ENCODE measurements around the gene UGT1A8. TPM values are rescaled to one million over a fixed set of nuclear protein-coding genes. Genes with fewer than 3 reads are reported as not detected.
"Not testable (repeated sequence)": the region's sequence is repeated elsewhere in the genome, so short reads cannot be mapped to it uniquely, and the experiment has no call there.

UGT1A8 gene
- total RNA-seq, 1 experiment from 2014 or later: not detected

DNA sequence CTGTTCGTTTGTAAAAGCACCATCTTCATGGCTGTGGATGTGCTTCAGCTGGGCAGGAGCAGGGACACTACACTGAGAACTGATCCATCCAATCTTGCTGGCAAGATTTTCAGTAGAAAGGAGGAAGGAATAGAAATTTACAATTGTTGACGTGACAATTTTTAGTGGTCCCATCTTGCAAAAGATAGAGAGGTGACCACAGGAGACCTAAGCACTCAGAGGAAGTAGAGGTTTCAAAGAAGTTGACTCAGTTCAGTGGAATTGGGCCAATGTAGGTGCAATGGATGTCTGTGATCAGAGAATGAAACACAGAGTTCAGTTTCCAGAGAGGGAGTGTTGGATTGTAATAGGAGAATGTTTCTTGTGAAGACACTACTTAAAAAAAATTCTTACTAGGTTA is 96.7 kb downstream of the UGT1A8 start:
- no peak for DNase-seq (ENCODE audit: low read depth)

GRCh38 chr2:233718552-233718951 is 101.1 kb downstream of the UGT1A8 start, which contains the start of gene UGT1A4:
Gene UGT1A4 (plus strand): TSS chr2:233718736. CDS start chr2:233718821, 85 bp downstream.
- DNase-seq (ENCODE audit: low read depth): no peak

DNA sequence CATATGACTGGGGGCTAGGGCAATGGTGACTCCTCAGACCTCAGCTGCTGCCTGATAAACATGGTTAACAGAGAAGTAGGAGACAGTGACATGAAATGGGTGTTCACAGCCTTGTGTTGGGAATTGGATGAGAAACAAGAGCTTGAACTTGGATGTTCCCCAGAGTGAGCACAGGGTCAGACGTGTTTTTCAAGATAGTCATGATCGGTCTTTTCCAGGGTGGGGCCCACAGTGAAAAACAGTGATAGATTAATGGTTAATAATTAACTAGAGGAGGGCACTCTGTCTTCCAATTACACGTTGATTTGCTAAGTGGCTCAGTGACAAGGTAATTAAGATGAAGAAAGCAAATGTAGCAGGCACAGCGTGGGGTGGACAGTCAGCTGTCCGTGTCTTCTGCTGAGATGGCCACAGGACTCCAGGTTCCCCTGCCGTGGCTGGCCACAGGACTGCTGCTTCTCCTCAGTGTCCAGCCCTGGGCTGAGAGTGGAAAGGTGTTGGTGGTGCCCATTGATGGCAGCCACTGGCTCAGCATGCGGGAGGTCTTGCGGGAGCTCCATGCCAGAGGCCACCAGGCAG is 111.4 kb downstream of the UGT1A8 start, which contains the start of gene UGT1A3:
TSS of gene UGT1A3 (plus strand) at position 320 of the 579 bp plus-strand sequence. CDS start at position 405, 85 bp downstream.
- no peak for DNase-seq (ENCODE audit: low read depth)

DNA sequence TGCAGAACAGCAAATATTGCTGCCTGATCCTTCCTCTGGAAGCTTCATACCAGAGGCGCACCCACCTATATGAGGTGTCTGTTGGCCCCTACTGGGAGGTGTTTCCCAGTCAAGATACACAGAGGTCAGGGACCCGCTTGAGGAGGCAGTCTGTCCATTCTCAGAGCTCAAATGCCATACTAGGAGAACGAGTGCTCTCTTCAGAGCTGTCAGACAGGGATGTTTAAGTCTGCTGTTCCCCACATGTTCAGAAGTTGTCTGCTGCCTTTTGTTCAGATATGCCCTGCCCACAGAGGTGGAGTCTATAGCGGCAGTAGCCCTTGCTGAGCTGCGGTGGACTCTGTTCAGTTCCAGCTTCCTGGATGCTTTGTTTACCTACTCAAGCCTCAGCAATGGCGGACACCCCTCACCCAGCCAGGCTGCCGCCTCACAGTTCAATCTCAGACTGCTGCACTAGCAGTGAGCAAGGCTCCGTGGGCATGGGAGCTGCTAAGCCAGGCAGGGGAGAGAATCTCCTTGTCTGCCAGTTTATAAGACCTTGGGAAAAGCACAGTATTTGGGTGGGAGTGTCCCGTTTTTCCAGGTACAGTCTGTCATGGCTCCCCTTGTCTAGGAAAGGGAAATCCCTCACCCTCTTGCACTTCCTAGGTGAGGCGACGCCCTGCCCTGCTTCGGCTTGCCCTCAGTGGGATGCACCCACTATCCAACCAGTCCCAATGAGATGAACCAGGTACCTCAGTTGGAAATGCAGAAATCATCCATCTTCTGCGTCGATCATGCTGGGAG is 119.6 kb downstream of the UGT1A8 start:
- DNase-seq (ENCODE audit: low read depth): not testable (repeated sequence)

- DNase-seq (ENCODE audit: low read depth): no peak
These were observed 123.4 kb downstream of the UGT1A8 start for GRCh38 chr2:233740870-233741269.

DNA sequence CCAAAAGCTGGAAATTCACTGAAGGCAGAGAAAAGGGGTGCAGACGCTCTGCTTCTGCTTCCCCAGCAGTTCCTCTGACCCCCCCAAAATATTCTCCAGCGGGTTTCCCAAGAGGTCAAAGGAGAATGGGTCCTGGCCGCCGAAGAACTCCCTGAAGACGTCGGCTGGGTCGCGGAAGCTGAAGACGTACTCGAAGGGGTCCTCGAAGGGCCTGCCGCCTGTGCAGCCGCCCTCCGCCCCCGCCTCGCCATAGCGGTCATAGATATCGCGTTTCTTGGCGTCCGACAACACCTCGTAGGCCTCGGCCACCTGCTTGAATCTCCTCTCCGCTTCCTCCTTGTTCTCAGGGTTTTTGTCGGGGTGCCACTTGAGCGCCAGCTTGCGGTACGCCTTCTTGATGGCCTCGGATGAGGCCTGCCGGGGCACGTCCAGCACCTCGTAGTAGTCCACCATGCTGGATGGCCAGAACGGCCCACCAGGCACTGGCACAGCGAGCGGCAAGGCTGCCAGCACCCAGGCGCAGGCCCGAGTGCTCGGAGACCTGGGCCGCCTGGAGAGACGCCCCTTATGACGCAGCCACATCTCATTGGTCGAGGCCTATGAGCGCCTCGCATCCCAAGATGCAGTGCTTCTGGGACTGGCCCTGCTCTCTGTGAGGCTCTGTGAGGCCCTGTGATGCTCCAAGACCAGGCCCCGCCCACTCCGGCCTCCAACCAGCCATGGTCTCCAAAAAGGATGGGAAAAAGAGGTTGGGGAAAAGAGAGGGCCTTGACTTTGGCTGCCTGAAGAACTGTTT is 126.2 kb downstream of the UGT1A8 start:
- DNase-seq (ENCODE audit: low read depth): no peak

DNA sequence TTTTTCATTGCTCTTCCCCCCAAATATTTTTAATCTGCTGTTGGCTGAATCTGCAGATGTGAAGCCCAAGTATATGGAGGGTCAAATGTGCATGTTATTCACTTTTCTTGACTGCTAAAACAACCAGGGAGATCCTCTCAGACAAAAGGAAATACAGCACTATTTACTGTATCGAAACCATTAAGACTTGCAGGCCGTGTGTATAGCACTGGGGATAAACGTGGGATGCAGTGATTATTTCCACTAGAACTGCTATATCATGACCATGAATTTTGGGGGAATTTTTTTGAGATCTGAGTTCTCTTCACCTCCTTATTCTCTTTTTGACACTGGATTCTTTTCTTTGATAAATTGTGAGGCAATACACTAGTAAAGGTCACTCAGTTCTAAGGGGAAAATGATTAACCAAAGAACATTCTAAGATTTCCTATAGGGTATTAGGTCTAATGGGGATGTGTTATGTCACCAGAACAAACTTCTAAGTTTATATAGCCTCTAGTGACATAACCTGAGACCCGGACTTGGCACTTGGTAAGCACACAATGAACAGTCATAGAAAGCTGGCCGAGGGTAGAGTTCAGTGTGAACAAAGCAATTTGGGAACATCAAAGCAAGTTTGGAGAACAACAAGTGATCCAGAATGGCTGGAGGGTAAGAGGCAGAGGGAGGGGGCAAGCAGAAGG is 127.8 kb downstream of the UGT1A8 start:
- DNase-seq (ENCODE audit: low read depth): no peak

- not testable (repeated sequence) for DNase-seq (ENCODE audit: low read depth)
These were observed 128.4 kb downstream of the UGT1A8 start for GRCh38 chr2:233745838-233746237.

GRCh38 chr2:233746475-233747282 is 129.2 kb downstream of the UGT1A8 start:
- no peak for DNase-seq (ENCODE audit: low read depth)

- DNase-seq (ENCODE audit: low read depth): no peak
These were observed 129.8 kb downstream of the UGT1A8 start for GRCh38 chr2:233747283-233747544.

GRCh38 chr2:233750689-233751088 is 133.3 kb downstream of the UGT1A8 start:
- DNase-seq (ENCODE audit: low read depth): not testable (repeated sequence)

DNA sequence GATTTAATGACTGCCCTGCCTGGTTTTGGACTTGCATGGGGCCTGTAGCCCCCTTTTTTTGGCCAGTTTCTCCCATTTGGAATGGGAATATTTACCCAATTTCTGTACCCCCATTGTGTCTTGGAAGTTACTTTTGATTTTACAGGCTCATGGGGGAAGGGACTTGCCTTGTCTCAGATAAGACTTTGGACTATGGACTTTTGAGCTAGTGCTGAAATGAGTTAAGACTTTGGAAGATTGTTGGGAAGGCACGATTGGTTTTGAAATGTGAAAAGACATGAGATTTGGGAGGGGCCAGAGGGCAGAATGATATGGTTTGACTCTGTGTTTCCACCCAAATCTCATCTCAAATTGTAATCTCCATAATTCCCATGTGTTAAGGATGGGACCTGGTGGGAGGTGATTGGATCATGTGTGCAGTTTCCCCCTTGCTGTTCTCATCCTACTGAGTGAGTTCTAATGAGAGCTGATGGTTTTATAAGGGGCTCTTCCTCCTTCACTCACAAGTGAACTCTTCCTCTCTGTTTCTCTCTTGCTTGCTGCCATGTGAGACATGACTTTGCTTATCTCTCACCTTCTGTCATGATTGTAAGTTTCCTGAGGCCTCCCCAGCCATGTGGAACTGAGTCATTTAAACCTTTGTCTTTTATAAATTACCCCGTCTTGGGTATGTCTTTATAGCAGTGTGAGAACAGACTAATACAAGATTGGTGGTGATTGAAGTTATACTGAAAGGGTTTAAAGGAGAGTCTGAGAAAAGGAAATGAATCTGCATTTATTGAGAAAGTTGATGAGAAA is 134.0 kb downstream of the UGT1A8 start:
- DNase-seq (ENCODE audit: low read depth): not testable (repeated sequence)

- DNase-seq (ENCODE audit: low read depth): no peak
These were observed 137.6 kb downstream of the UGT1A8 start for GRCh38 chr2:233754872-233755611.

DNA sequence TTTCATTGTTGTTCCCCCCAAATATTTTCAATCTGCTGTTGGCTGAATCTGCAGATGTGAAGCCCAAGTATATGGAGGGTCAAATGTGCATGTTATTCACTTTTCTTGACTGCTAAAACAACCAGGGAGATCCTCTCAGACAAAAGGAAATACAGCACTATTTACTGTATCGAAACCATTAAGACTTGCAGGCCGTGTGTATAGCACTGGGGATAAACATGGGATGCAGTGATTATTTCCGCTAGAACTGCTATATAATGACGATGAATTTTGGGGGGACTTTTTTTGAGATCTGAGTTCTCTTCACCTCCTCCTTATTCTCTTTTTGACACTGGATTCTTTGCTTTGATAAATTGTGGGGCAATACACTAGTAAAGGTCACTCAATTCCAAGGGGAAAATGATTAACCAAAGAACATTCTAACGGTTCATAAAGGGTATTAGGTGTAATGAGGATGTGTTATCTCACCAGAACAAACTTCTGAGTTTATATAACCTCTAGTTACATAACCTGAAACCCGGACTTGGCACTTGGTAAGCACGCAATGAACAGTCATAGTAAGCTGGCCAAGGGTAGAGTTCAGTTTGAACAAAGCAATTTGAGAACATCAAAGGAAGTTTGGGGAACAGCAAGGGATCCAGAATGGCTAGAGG is 139.1 kb downstream of the UGT1A8 start:
- no peak for DNase-seq (ENCODE audit: low read depth)

DNA sequence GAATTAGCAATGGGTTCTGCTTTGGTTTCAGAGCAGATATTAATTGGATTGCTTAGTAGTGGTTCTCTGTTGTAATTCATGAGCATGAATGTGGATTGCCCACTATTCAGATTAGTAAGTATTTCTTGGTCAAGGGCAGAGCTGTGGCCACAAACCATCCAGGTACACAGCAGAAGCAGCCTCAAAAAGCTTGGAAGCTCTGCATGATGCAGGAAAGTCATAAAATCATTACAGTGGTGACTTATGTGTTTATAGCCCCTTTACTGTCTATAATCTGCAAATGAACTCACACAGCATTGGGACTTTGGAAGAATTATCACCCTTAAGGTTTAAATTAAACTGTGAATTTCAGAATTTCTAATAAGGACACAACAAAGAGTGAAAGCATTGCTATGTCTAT is 140.7 kb downstream of the UGT1A8 start:
- no peak for DNase-seq (ENCODE audit: low read depth)

- no peak for DNase-seq (ENCODE audit: low read depth)
These were observed 141.4 kb downstream of the UGT1A8 start for GRCh38 chr2:233758849-233759248.

DNA sequence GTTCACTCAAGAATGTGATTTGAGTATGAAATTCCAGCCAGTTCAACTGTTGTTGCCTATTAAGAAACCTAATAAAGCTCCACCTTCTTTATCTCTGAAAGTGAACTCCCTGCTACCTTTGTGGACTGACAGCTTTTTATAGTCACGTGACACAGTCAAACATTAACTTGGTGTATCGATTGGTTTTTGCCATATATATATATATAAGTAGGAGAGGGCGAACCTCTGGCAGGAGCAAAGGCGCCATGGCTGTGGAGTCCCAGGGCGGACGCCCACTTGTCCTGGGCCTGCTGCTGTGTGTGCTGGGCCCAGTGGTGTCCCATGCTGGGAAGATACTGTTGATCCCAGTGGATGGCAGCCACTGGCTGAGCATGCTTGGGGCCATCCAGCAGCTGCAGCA is 142.6 kb downstream of the UGT1A8 start, which contains the start of gene UGT1A1:
TSS of gene UGT1A1 (plus strand) at position 228 of the 400 bp plus-strand sequence. CDS start at position 246, 18 bp downstream.
- no peak for DNase-seq (ENCODE audit: low read depth)

- no peak for DNase-seq (ENCODE audit: low read depth)
These were observed 143.8 kb downstream of the UGT1A8 start for GRCh38 chr2:233761040-233761769.
